COLO829 (cell line): ENCODE results near the gene IAH1.

Experiments used
- DNase-seq: peaks from one replicate; pipeline ENCODE4 v3.0.0; 2012; ENCODE audit warnings: low spot score

The IAH1 gene

GRCh38 chr2:9527995-9528787, 53.8 kb downstream of the IAH1 start:
- no peak for DNase-seq

- no peak for DNase-seq
These were observed 58.1 kb downstream of the IAH1 start for GRCh38 chr2:9532421-9532820.

GRCh38 chr2:9533663-9534062, 59.3 kb downstream of the IAH1 start:
- no peak for DNase-seq

GRCh38 chr2:9535177-9535576, 60.8 kb downstream of the IAH1 start:
- DNase-seq = no peak

GRCh38 chr2:9536504-9536903, 62.2 kb downstream of the IAH1 start:
- DNase-seq = no peak

GRCh38 chr2:9538000-9538507, 63.7 kb downstream of the IAH1 start:
- DNase-seq = peak; percentile 80
